Upper lobe of left lung (tissue), 6 donors: Measurements from ENCODE around the gene SORCS3. TPM values are rescaled to one million over a fixed set of nuclear protein-coding genes. Genes with fewer than 3 reads are reported as not detected.

Source experiments
- ATAC-seq, 2 donors: fragments of 200-7000 bp; cut with Tn5 transposase; one replicate each; pipeline ENCODE4 v1.9.1; 2022; ENCODE audit warnings: mild to moderate bottlenecking in 2 of 2, moderate library complexity in 2 of 2; ENCODE audit not compliant: low FRiP score in 2 of 2
- DNase-seq, 2 donors: peaks; one replicate each; pipeline ENCODE4 v3.0.0-alpha.2; 2019 to 2020
- H3K27ac ChIP-seq, 4 donors: fragments of 200-600 bp; sonication (generic); one replicate each; pipeline ENCODE4 v1.5.1; 2016 to 2019
- H3K27me3 ChIP-seq, 4 donors: fragments of 200-600 bp; sonication (generic); one replicate each; pipeline ENCODE4 v1.5.1; 2017 to 2019
- H3K36me3 ChIP-seq, 4 donors: fragments of 200-600 bp; sonication (generic); one replicate each; pipeline ENCODE4 v1.5.1; 2016 to 2019
- H3K4me1 ChIP-seq, 4 donors: fragments of 200-600 bp; sonication (generic); one replicate each; pipeline ENCODE4 v1.5.1; 2018 to 2019
- H3K4me3 ChIP-seq, 4 donors: fragments of 200-600 bp; sonication (generic); one replicate each; pipeline ENCODE4 v1.5.1; 2017 to 2019; ENCODE audit warnings: mild to moderate bottlenecking in 2 of 4, moderate library complexity in 1 of 4
- H3K9me3 ChIP-seq, 4 donors: fragments of 200-600 bp; sonication (generic); one replicate each; pipeline ENCODE4 v1.5.1; 2018 to 2019
- CTCF ChIP-seq, 6 experiments: fragments of 450-650 bp in 4 of 6; fragments of 200-600 bp in 2 of 6; sonication (generic) in 2 of 6; IDR thresholded peaks; one replicate each; pipeline ENCODE4 v1.5.1; 2016 to 2019; ENCODE audit warnings: antibody characterized with exemption in 6 of 6
- EP300 ChIP-seq, 4 donors: sonication (generic); formaldehyde crosslinking; IDR thresholded peaks; one replicate each; pipeline ENCODE4 v1.5.1; 2017; ENCODE audit warnings: antibody characterized with exemption in 4 of 4, control low read depth in 2 of 4
- POLR2A ChIP-seq, 4 donors: fragments of 450-650 bp; IDR thresholded peaks; one replicate each; pipeline ENCODE4 v1.5.1; 2016 to 2017; ENCODE audit warnings: antibody characterized with exemption in 4 of 4, mild to moderate bottlenecking in 2 of 4
- POLR2AphosphoS5 ChIP-seq, 2 donors: sonication (generic); formaldehyde crosslinking; IDR thresholded peaks; one replicate each; pipeline ENCODE4 v1.5.1; 2017; ENCODE audit warnings: antibody characterized with exemption in 2 of 2
- WGBS, 2 donors: methylation state at CpG; one replicate each; pipeline ENCODE4 v1.1.5; 2017 to 2018; 5-methylcytosine and 5-hydroxymethylcytosine counted together
- total RNA-seq, 6 donors: library from RNA; depleted of rRNA in 4 of 6; stranded (reverse); fragments of >200 nt in 4 of 6; gene quantifications; one replicate each; pipeline versions ENCODE4 v1.1.0 to v1.2.1, GENCODE V29; 2016 to 2021
- donor health status: DM: no; HTN: no; CAD: no; lungs with moderate emphysema.
- donor health status: DM: no; HTN: yes; CAD: no; lungs with severe emphysema.

The SORCS3 gene
- total RNA-seq, 6 donors from 2014 or later = not detected

GRCh38 chr10:105159268-105159667 lies 518.2 kb downstream of the SORCS3 start:
- ATAC-seq = no peak
- no peak overlapping the region for H3K27ac ChIP-seq

GRCh38 chr10:105161149-105161548 lies 520.1 kb downstream of the SORCS3 start:
- WGBS, 2 donors = 89% methylated on average over 3 to 4 of the region's 4 CpGs
- no peak for DNase-seq
- Histone ChIP-seq H3K36me3 (no peaks in the 10 kb centered on the region), H3K27ac (no peak overlapping the region), H3K27me3 (no peaks in the 10 kb centered on the region), H3K4me1 (no peaks in the 10 kb centered on the region), H3K9me3 (no peaks in the 10 kb centered on the region), H3K4me3 (no peak overlapping the region)
- no peak for ATAC-seq
- no peak for TF ChIP-seq POLR2AphosphoS5 (IDR thresholded peaks at IDR 0.05)

More at GRCh38 chr10:105159268-105159667, 518.2 kb downstream of the SORCS3 start:
- no peak for DNase-seq
- no peaks in the 10 kb centered on the region for H3K4me1 ChIP-seq
- WGBS, 2 donors = 44 to 47% methylated on average over 1 of the region's 1 CpG
- no peaks in the 10 kb centered on the region for H3K9me3 ChIP-seq
- no peak overlapping the region for H3K4me3 ChIP-seq
- TF ChIP-seq POLR2A (IDR thresholded peaks at IDR 0.05) (no peak), POLR2AphosphoS5 (IDR thresholded peaks at IDR 0.05) (no peak), CTCF (IDR thresholded peaks at IDR 0.05) (no peak), EP300 (IDR thresholded peaks at IDR 0.05) (no peak)
- no peaks in the 10 kb centered on the region for H3K27me3 ChIP-seq
- no peaks in the 10 kb centered on the region for H3K36me3 ChIP-seq

- Histone ChIP-seq H3K27me3 (no peaks in the 10 kb centered on the region), H3K9me3 (no peaks in the 10 kb centered on the region), H3K36me3 (no peaks in the 10 kb centered on the region), H3K4me1 (no peaks in the 10 kb centered on the region), H3K4me3 (no peak overlapping the region), H3K27ac (no peak overlapping the region)
- WGBS, 2 donors = 35 to 36% methylated on average over 4 of the region's 4 CpGs
- no peak for DNase-seq
- TF ChIP-seq EP300 (IDR thresholded peaks at IDR 0.05) (no peak), POLR2A (IDR thresholded peaks at IDR 0.05) (no peak), CTCF (IDR thresholded peaks at IDR 0.05) (no peak), POLR2AphosphoS5 (IDR thresholded peaks at IDR 0.05) (no peak)
- ATAC-seq = no peak
These were observed 520.7 kb downstream of the SORCS3 start for GRCh38 chr10:105161767-105162166.

GRCh38 chr10:105170521-105170920 lies 529.4 kb downstream of the SORCS3 start:
- 40 to 56% methylated on average over 1 of the region's 1 CpG for WGBS, 2 donors
- TF ChIP-seq POLR2AphosphoS5 (IDR thresholded peaks at IDR 0.05) (no peak), POLR2A (IDR thresholded peaks at IDR 0.05) (no peak), EP300 (IDR thresholded peaks at IDR 0.05) (no peak), CTCF (IDR thresholded peaks at IDR 0.05) (no peak)
- Histone ChIP-seq H3K4me3 (no peak overlapping the region), H3K36me3 (no peaks in the 10 kb centered on the region), H3K4me1 (no peaks in the 10 kb centered on the region), H3K9me3 (no peaks in the 10 kb centered on the region), H3K27ac (no peak overlapping the region), H3K27me3 (no peaks in the 10 kb centered on the region)
- DNase-seq (no peak), ATAC-seq (no peak)

GRCh38 chr10:105171945-105172344 lies 530.9 kb downstream of the SORCS3 start:
- Histone ChIP-seq H3K9me3 (no peaks in the 10 kb centered on the region), H3K36me3 (no peaks in the 10 kb centered on the region), H3K4me1 (no peaks in the 10 kb centered on the region), H3K27ac (no peak overlapping the region), H3K27me3 (no peaks in the 10 kb centered on the region), H3K4me3 (no peak overlapping the region)
- TF ChIP-seq EP300 (IDR thresholded peaks at IDR 0.05) = no peak
- no peak for TF ChIP-seq POLR2A (IDR thresholded peaks at IDR 0.05)
- no peak for TF ChIP-seq POLR2AphosphoS5 (IDR thresholded peaks at IDR 0.05)
- TF ChIP-seq CTCF (IDR thresholded peaks at IDR 0.05) = no peak
- ATAC-seq (no peak), DNase-seq (no peak)
- WGBS, 2 donors = 78 to 90% methylated on average over 3 of the region's 3 CpGs
